SIG-M5 treated with dmso at 0.1 percent for 504 hours (cell line): ENCODE results near the gene TDP1.
"Not testable (repeated sequence)": the region's sequence is repeated elsewhere in the genome, so short reads cannot be mapped to it uniquely, and the experiment has no call there.

Experiments used
- DNase-seq: peaks from one replicate; lab custom pipeline; 2025; ENCODE audit not compliant: unreplicated experiment; lab: John Stamatoyannopoulos, UW

Gene TDP1

DNA sequence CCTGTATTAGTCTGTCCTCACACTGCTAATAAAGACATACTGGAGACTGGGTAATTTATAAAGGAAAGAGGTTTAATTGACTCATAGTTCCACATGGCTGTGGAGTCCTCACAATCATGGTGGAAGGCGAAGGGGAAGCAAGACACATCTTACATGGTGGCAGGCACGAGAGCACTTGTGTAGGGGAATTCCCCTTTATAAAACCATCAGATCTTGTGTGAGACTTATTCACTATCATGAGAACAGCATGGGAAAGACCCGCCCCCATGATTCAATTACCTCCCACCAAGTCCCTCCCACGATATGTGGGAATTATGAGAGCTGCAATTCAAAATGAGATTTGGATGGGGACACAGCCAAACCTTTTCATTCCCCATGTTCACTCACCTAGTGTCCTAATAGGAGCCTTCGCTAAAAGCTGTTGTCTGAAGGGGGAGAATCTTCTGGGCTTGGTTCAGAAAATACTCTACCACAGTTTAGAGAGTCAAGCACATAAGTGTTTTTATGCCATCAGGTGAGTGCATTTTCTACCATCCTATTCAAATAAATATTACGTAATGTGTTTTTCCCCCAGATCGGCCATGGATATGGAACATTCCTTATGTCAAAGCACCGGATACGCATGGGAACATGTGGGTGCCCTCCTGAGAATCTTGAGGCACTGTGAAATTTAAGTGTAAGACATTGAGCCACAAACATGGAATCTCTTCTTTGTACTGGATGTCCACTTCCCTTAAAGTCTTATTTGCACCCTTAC is 86.9 kb downstream of the TDP1 start:
- DNase-seq = no peak

DNA sequence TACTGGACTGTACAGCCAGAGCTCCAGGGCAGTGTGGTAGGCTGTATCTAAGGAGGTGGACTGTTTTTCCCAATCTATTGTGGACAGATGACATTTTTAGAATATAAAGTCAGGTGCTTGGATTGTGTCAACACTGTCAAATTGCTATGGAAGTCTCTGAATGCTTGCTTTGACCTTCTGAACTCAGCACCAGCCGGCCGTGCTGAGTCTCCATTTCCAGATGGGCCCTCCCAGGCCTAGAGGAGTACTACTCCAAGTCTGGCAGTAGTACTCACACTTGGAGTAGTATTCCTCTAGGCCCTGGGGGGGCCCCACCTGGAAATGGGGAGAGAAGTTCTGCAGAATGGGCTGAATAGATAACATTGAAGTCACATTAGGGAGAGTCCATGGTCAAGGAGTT is 89.9 kb downstream of the TDP1 start:
- DNase-seq = no peak

DNA sequence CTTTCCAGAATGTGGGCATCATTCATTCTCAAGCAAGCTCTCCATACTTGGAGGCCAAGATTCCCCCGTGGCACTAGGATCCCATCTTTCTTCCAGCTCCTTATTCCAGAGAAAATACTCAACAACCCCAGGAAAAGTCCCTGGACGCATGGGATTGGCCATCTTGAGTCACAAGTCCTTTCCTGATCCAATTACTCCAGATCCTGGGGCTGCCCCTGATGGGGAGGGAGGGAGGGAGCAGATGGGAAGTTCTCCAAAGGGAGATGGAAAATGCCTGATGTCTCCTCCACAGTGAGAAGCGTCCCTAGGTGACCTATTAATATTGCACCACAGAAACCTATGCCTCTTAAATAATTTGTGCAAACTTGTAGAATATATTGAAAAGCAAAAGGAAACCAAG is 93.7 kb downstream of the TDP1 start:
- DNase-seq = no peak

DNA sequence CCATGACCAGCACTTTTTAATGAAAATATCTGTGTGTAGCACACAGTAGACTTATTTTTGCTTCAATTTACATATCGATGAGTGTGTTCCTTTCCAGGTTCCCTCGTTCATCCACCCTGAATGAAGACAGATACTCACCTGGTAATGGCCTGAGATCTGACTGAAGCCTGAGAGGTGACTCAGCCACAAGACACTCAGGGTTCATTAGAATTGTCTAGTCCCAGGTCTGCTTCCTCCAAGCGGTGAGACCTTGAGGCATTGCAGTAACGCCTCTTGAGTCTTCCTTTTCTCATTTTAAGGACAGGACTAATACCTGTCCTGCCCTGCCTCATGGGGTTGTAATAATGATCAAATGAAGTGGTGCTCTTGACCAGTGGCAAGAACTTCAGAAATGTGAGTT is 94.5 kb downstream of the TDP1 start:
- no peak for DNase-seq

DNA sequence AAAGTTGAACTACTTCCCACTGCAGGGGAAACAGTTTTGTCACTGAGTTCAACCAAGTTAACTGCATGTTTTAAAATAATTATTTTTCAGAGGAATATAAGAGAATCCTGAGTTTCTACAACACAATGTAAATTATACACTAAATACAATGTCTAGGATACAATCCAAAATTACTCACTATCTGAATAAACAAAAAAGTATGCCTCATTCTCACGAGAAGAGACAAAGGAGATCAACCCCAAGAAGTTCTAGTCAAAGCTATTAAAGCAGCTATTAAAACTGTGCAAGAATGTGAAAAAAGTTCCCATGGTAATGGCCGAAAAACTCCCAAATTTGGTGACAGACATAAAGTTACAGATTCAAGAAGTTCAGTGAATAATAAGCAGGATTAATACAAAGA is 97.3 kb downstream of the TDP1 start:
- no peak for DNase-seq

DNA sequence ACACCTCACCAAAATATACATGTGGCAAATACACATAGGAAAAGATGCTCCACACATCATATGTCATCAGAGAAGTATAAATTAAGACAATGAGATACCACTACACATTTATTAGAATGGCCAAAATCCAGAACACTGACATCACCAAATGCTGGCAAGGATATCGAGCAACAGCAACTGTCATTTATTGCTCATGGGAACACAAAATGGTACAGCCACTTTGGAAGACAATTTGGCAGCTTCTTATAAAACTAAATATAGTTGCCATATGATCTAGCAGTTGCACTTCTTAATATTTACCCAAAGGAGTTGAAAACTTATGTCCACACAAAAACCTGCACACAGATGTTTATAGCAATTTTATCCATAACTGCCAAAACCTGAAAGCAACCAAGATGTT is 99.1 kb downstream of the TDP1 start:
- DNase-seq = no peak

DNA sequence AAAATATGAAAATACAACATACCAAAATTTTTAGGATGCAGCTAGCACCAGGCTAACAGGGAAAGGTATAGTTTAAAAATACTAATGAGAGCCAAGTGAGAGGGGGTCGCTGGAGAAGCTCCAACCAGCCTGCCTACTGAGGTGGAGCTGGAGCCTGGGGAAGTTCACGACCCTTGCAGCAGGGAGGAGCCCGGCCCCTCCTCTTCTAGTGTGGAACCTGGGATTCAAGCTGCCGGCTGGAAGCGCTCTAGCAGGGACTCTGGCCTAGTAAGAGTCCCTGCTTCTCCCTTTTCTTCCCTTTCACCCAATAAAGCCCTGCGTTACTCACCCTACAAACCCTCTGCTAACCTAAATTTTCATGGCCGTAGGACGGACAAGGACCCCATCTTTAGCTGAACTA is 101.1 kb downstream of the TDP1 start:
- no peak for DNase-seq

DNA sequence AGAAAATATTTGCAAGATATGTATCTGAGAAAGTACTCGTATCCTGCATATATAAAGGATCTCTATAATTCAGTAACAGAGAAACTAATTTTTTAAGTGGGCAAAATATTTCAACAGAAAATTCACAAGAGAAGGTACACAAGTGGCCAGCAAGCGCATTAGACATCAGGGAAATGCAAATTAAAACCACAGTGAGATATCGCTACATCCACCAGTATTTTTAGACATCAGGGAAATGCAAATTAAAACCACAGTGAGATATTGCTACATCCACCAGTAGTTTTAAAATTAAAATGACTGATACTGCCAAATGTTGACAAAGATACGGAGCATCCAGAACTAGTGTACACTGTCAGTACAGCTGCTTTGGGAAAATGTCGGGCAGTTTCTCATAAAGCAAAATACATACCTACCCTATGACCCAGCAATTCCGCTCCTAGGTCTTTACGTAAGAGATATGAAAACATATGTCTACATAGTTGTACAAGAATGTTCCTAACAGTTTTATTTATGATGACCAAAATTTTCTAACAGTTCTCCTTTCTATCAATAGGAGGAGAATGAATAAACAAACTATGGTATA is 103.2 kb downstream of the TDP1 start:
- no peak for DNase-seq

DNA sequence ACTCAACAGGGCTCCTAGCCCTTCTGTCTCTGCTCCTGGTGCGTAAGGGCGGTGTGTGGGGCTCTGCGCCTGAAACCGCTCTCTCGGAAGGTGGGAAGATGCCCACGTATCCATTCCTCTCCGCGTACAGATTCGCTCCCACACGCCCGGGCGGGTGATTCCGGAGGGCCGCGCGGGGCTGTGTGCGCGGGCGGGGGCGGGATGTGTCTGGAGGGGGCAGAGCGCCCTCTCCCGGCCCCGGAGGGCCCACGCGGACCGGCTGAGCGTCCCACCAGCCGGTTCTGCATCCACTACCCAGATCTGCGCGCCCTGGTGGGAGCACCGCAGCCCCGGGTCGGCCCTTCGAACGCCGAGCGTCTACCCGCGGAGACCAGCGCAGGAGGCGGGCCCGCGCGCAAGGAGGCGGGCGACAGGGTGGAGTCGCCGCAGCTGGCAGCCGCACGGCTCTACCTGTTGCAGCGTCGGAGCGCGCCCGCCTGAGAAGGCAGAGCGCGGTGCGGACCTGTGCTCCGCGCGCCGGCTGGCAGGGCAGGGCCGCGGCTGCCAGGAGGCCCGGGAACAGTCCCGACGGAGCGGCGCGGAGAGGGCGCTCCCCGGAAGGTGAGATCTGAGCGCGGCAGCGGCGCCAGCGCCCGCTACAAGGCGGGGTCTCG is 104.7 kb downstream of the TDP1 start:
- DNase-seq = peak; percentile 18

DNA sequence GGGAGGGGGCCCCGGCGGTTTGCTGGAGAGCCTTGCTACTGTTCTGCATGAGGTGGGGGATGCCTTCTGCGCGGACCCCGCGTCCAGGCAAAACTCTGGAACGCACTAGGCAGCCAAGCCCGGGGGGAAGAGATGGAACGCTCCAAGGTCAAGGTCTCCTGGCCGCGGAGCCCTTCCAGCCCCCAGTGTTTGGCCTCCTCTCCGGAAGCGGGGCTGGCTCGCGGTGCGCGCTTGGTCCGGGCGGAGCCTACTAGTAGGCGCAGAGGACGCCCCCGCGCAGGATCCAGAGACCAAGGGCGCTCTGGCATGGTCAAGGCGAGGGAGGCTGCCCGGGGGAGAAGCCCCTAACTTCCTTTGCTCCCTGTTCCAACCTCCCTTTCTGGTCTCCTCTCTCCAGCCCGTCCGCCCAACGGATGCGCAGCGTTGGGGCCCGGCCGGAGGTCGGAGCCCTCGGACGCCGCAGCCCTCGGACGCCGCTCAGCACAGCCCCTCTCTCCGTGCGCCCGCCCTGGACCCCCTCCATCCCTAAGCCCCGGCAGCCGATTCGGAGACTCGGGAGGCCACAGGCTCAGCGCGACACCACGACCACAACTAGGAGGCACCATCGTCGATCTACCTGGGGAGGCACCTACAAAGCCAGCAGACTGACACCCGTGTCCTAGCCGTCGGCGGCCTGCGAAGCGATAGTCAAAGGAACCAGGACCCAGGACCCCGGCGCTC is 105.4 kb downstream of the TDP1 start:
- DNase-seq = no peak

DNA sequence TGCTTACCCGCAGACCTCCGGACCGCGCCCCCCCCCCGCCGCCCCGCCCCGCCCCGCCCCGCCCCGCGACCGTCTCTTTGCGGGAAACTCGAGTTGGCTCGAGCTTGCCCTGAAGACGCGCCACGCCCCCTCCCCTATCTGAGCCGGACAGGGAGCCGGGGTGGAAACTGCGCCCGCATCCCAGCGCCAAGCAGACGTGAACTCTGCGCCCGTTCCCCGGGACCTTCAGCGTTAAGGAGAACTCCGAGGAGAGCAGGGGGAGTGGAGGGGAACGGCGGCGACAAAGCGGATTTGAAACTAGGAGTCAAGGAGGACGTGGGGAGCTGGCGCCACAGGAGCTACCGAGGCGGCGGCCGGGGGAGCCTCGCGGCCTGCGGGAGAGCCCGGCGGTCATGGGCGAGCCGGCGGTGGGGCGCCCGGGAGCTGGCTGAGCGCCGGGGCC is 106.0 kb downstream of the TDP1 start, which contains the start of gene KCNK13:
TSS of gene KCNK13 (plus strand) at position 310 of the 442 bp plus-strand sequence. CDS start 212 bp downstream, outside the sequence.
- DNase-seq = peak; percentile 55

DNA sequence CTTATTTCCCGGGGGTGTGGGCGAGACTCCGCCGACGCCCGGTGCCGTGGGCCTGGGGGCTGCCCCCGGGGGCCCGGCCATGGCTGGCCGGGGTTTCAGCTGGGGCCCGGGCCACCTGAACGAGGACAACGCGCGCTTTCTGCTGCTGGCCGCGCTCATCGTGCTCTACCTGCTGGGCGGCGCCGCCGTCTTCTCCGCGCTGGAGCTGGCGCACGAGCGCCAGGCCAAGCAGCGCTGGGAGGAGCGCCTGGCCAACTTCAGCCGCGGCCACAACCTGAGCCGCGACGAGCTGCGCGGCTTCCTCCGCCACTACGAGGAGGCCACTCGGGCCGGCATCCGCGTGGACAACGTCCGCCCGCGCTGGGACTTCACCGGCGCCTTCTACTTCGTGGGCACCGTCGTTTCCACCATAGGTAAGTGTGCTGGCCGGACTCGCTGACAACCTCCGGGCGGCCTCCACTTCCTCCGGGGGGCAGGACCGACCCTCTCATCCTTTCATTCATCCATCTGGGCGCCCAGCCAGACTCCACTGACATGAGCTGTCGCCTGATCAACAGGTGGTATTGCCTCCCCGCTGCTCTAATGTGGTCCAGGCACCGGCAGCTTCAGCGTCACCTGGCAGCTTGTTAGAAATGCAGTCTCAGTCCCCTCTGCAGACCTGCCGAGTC is 106.5 kb downstream of the TDP1 start:
- no peak for DNase-seq

DNA sequence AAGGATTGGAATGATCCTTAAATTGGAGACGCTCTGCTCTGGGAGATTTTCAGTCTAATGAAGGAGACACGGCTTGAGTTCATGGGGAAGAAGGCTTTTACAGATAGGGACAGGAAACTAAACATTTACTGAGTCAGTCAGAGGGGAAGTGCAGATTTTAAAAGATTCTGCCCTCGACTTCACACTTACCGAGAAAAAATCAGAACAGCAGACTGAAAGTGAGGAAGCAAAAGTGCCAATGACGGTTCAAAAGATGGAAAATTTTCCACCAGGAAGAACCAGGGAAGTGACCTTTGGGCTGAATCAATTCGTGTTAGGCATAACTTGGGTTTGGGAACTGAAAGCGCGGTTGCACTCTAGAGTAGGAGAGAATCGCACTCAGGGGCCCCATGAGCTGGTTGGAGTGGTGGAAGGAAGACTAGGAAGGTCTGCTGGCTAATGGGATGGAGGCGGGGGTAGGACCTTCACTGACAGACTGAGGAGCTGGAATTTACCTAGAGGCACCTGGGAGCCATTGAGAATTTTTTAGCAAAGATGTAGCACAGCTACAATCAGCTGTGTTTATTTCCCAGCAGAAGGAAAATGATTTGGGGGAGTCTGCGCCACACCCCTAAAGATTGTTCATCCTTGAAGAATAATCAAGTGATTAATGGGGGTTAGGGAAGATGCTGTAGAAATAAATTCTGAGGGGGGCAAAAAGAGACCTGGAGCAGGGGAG is 107.3 kb downstream of the TDP1 start:
- DNase-seq = peak; percentile 47

DNA sequence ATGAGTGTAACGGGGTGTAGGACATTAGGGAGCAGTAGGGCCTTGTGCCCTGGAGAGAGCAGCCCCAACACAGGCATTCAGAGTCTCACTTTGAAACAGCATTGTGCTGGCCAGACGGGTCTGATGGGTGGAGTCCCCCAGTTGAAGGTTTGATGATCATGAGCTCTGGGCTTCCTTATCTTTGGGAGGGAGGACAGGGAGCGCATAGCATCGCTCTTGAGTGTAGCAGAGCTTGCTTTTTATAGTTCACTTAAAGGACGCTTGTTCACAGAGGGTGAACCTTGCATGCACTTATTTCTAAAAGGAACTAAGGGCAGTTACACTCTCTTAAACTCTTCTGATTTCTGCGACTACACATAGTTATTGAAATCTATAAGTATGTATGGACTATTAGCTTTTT is 116.6 kb downstream of the TDP1 start:
- DNase-seq = no peak

DNA sequence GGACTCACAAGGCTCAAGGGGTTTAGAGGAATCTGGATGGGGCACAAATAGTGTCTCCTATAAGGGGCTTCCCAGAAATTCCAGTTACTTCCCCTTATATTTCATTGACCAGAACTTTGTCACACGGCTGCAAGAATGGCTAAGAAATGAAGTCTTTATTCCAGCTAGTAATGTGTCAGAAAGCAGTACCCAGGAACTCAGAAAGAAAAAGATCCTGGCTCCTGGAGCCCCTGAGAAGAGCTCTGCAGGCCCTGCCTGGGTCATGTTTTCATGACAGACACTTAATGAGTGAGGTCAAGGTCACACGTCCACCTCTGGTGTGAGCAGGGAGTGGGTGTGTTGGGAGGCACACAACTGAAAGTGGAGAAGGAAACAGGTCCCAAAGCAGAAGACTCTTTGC is 123.8 kb downstream of the TDP1 start:
- no peak for DNase-seq

DNA sequence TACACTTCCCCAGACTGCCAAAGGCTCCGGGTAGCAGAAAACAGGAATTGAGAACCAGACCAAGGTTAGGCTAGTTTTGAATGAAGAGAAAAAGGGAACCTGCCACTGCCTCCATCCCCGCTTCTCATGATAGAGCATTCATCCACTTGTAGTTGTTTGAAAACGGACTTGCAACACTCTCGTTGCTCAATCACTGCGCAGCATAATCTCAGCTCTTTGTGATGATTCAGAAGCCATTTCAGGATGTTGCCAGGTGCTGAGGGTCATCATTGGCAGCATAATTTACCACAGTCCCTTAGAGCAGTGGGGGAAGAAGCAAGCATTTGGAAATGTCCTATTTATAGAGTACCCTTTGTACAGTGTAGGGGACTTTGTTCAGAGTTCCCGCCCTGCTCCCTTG is 131.7 kb downstream of the TDP1 start:
- DNase-seq = peak; percentile 96

DNA sequence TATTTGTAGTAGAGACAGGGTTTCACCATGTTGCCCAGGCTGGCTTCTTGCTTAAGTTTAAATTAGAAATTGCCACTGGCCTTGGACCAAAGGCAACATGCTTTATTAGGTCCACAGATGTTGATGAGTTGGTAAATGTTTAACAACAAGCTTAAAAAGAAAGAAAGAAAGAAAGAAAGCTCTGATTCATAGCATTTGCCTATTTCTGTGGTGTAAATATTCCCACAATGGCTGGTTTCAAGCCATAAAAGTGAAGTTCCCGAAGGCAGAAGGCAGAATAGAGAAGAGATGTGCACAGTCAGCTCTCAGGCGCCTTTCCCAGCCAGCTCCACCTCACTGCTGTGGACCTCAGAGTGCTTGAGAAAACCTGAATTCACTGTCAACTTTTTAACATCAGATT is 132.4 kb downstream of the TDP1 start:
- no peak for DNase-seq

DNA sequence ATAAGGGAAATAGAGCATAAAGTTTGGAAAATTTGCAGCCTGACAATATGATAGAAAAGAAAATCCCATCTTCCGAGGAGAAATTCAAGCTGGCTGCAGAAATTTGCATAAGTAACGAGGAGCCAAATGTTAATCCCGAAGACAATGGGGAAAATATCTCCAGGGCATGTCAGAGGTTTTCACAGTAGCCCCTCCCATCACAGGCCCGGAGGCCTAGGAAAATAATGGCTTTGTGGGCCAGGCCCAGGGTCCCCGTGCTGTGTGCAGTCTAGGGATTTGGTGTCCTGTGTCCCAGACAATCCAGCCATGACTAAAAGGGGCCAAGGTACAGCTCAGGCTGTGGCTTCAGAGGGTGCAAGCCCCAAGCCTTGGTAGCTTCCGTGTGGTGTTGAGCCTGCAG is 133.8 kb downstream of the TDP1 start:
- not testable (repeated sequence) for DNase-seq

DNA sequence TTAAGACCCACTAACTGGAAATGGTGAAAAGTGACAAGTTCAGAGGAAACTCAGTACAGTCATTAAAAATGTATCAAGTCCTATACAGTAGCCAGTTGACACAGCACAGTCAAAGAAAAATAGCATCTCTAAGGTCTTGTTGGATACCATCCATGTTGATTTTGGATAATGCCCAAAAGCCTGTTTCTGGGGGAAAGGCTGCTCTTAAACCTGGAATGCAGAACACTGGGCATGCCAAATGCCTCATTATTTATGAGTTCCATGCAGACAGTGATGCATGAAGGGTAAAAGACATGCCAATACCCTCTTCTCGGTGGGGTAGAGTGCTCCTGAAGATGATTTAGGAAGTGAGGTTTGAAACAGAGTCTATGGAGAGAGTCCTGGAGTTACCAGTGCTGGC is 135.7 kb downstream of the TDP1 start:
- no peak for DNase-seq

DNA sequence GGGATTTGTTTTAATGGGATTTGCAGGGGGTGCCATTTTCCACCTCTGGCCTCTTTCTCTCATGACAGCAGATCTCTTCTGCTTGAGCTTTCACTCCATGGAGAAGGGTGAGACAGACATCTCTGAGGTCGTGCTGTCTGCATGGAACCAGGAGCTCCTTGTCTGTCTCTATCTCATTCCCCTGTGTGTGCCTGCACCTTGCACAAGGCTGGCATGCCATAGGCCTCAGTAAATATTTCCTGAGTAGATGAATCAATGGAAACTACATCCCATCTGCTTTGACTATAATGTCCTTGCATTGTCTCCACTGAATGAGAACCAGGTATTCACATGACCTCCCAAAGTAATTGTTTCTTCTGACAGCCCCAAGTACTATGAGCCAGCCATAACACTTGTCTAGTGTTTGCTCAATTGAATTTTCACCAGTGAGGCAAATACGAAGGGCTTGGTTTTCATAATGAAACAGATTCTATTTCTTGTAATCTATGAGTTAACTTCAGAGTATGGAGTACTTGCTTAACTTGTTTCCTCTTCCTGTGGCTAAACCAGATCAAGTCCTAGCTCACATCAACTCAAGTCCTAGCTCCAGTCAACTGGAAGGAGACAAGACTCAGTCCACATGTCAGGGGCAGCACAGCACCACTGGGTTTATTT is 138.3 kb downstream of the TDP1 start:
- DNase-seq = peak; percentile 72
